ENCODE measurements around the gene GREM1.

GREM1 gene

DNA sequence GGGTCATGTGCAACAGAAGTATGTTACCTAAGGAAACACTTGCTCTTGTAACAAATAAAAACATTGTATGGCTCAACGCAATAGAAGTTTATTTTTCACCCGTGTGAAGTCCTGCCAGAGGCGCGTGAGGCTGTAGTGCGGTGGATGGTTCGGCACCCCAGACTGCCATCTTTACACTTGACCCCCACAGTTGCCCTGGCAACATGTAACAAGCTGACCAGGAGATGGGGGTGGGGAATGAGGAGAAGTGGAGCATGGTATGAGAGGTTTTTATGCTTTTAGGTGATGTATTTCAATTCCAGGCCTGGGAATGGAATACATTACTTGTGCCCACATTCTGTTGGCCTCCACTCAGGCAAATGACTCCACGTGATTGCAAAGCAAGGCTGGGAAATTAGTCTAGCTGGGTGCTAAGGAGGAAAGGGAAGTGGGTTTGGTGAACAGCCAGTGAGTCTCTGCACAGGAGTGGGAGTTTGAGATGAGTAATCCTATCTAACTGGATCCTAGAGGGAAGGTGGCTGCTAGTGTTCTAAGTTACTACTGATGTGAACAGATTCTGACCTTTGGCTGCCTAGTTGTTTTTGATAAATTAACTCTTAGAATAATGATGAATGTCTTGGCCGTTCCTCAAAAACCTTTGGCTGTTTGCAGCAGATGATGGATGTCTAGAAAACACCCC lies 33.8 kb upstream of the GREM1 start:
- in situ Hi-C loops (cut with HindIII; ENCODE audit: low sequenced_read_pairs) = no loop called here
- no peak overlapping the region for H3K4me3 ChIP-seq (ENCODE audit: low read depth, low read length)
- TF ChIP-seq, protein P1, sequence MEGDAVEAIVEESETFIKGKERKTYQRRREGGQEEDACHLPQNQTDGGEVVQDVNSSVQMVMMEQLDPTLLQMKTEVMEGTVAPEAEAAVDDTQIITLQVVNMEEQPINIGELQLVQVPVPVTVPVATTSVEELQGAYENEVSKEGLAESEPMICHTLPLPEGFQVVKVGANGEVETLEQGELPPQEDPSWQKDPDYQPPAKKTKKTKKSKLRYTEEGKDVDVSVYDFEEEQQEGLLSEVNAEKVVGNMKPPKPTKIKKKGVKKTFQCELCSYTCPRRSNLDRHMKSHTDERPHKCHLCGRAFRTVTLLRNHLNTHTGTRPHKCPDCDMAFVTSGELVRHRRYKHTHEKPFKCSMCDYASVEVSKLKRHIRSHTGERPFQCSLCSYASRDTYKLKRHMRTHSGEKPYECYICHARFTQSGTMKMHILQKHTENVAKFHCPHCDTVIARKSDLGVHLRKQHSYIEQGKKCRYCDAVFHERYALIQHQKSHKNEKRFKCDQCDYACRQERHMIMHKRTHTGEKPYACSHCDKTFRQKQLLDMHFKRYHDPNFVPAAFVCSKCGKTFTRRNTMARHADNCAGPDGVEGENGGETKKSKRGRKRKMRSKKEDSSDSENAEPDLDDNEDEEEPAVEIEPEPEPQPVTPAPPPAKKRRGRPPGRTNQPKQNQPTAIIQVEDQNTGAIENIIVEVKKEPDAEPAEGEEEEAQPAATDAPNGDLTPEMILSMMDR (IDR thresholded peaks at IDR 0.05; ENCODE audit: low read depth, low read length, missing control alignments) = no peak
- DNase-seq (ENCODE audit: low read depth) = peak; percentile 96

DNA sequence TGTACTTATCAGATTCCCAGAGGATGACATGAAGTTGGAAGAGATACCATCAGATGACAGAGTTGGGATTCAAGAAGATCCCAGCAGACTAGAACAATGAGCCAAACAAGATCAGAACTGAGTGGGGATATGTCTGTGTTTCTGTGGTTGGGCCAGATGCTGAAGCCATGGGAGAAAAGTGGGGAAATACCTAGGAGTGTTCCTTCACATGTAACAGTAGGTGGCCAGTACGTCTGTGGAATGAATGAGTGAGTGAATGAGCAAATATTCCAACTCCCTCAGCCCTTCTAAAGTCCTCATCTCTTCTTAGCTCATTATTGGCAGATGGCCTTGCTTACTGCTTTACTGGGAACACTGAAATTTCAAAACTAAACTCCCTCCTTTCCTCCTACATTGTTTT lies 32.2 kb upstream of the GREM1 start:
- no peak for DNase-seq (ENCODE audit: low read depth)

DNA sequence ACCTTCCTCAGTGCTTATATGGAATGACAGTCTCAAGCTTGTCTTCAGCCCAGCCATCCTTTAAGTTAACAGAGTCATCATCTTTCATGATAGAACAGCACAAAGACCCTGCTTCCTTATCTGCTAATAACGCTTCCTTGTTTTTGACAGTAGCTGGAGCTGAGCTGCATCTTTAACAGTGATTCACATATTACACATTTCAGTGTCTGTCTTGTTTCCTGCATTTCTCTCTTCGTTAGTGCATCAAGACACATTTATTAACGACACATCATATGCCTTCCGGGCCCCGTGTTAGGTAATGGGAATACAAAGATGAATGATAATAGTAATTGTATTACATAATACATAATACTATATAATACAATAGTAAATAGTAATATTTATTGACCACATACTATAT lies 30.2 kb upstream of the GREM1 start:
- TF ChIP-seq, protein P1 (IDR thresholded peaks at IDR 0.05; ENCODE audit: low read depth, low read length, missing control alignments) = no peak
- no peak for DNase-seq (ENCODE audit: low read depth)
- no peak overlapping the region for H3K4me3 ChIP-seq (ENCODE audit: low read depth, low read length)
- in situ Hi-C loops (cut with HindIII; ENCODE audit: low sequenced_read_pairs) = no loop called here

More for the DNA sequence above, 32.2 kb upstream of the GREM1 start:
- TF ChIP-seq, protein P1 (IDR thresholded peaks at IDR 0.05; ENCODE audit: low read depth, low read length, missing control alignments) = no peak
- in situ Hi-C loops (cut with HindIII; ENCODE audit: low sequenced_read_pairs) = no loop called here
- no peak overlapping the region for H3K4me3 ChIP-seq (ENCODE audit: low read depth, low read length)

DNA sequence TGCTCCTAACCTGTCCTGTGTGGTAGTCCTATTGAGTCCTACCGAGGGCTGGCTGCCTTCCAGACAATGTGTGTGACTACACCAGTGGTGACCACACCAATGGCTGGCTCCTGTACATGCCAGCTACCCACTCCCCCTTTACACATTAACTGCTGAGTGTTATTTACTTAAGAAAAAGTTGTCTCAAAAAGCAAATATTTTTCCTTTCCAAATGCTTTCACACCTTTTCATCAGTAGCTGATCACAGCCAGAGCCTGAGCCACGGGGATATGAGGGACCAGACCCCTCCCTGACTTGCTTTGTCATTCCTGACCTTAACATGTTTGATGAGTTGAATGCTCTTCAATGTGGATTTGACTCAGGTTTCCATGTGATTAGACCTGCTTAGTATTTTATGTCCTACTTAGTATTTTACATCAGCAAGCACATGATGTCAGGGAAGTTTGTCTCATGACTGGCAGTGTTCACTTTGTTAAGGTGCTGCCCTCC lies 29.6 kb upstream of the GREM1 start:
- no peak overlapping the region for H3K4me3 ChIP-seq (ENCODE audit: low read depth, low read length)
- in situ Hi-C loops (cut with HindIII; ENCODE audit: low sequenced_read_pairs) = no loop called here
- DNase-seq (ENCODE audit: low read depth) = no peak
- TF ChIP-seq, protein P1 (IDR thresholded peaks at IDR 0.05; ENCODE audit: low read depth, low read length, missing control alignments) = no peak

DNA sequence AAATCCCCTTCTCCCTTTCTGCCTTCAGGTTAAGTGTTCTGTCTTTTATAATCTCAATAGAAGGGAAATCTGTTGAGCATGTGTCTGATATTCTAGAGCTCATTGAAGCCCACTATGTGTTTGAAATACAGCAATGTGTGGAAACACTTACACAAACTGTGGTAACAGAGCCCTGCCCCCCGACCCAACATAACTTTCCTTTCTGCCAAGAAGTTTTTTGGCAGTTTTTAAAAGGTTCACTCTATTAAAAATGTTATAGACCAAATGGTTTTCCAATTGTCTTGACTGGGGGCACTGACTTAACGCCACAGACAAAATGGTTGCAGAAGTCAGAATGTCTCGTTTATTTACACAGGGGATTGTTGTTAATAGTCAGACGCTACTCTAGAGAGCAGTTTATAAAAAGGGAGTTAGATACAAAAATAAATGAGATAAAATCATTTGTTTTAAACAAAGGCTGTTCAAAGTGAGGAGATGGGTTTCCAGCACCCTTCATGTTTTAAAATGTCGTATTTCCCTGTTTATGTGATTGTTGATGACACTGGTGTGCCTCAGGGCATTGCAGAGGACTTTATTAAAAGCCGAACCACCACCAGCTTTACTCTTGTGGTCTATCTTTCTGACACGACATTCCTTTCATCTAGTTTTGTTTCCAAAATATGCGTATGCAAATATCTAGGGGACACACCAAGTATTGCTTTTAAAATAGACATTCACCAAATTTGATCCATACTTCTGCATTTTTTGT lies 26.7 kb upstream of the GREM1 start:
- H3K4me3 ChIP-seq (ENCODE audit: low read depth, low read length) = no peak overlapping the region
- DNase-seq (ENCODE audit: low read depth) = no peak
- in situ Hi-C loops (cut with HindIII; ENCODE audit: low sequenced_read_pairs) = no loop called here
- TF ChIP-seq, protein P1 (IDR thresholded peaks at IDR 0.05; ENCODE audit: low read depth, low read length, missing control alignments) = no peak

DNA sequence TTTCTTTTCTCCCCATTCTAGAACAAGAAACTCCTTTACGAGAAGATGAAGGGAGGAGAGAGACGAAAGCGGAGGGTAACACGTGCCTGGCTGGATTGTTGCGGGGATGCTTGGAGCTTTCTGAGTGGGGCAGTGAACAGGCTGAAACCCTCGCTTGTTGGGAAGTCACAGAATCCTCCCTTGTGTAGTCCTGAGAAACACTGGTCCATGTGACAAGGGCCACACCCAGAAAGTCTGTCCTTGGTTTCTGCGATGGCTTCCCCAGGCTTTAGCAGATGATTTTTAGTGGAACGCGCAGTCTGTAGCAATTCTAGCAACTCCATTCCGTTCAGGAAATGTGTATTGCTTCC lies 26.1 kb upstream of the GREM1 start:
- DNase-seq (ENCODE audit: low read depth) = no peak
- in situ Hi-C loops (cut with HindIII; ENCODE audit: low sequenced_read_pairs) = no loop called here
- H3K4me3 ChIP-seq (ENCODE audit: low read depth, low read length) = no peak overlapping the region
- TF ChIP-seq, protein P1 (IDR thresholded peaks at IDR 0.05; ENCODE audit: low read depth, low read length, missing control alignments) = no peak

Measured in astrocyte of the cerebellum (primary cell).